ENCODE measurements around the gene KCNH2. TPM values are rescaled to one million over a fixed set of nuclear protein-coding genes. Genes with fewer than 3 reads are reported as not detected.

Gene KCNH2
- total RNA-seq, 4 donors from 2014 or later, result 0.70 TPM; not detected in 3

DNA sequence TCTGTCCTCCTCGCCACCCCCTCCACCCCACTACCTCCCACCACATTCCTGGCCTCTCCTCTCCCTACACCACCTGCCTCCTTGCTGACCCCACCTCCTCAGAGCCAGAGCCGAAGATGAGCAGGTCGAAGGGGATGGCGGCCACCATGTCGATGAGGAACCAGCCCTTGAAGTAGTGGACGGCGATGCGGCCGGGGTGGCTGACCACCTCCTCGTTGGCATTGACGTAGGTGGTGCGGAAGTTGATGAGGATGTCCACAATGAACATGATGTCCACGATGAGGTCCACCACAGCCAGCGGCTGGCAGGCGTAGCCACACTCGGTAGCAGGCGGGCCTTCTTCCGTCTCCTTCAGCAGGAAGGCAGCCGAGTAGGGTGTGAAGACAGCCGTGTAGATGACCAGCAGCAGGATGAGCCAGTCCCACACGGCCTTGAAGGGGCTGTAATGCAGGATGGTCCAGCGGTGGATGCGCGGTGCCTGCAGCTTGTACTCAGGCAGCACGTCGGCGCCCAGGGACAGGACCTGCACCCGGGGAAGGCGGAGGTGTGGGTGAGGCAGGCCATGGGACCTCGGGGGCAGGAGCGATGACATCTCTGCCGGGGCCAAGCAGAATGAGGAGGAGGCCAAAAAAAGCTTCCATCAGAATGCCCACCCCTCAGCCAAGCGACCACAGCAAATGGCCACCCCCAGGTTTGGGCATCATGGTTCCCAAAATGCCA is 25.6 kb downstream of the KCNH2 start:
- Histone ChIP-seq H3K36me3 (no peaks in the 10 kb centered on the region), H3K4me1 (peaks cover 14% of the 10 kb centered on the region), H3K9me3 (no peaks in the 10 kb centered on the region), H3K4me3 (no peak overlapping the region), H3K27ac (no peak overlapping the region), H3K27me3 (peaks cover 70% of the 10 kb centered on the region)
- no peak for DNase-seq (ENCODE audit: low spot score in 2 of 2)
- TF ChIP-seq, protein P1, sequence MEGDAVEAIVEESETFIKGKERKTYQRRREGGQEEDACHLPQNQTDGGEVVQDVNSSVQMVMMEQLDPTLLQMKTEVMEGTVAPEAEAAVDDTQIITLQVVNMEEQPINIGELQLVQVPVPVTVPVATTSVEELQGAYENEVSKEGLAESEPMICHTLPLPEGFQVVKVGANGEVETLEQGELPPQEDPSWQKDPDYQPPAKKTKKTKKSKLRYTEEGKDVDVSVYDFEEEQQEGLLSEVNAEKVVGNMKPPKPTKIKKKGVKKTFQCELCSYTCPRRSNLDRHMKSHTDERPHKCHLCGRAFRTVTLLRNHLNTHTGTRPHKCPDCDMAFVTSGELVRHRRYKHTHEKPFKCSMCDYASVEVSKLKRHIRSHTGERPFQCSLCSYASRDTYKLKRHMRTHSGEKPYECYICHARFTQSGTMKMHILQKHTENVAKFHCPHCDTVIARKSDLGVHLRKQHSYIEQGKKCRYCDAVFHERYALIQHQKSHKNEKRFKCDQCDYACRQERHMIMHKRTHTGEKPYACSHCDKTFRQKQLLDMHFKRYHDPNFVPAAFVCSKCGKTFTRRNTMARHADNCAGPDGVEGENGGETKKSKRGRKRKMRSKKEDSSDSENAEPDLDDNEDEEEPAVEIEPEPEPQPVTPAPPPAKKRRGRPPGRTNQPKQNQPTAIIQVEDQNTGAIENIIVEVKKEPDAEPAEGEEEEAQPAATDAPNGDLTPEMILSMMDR (IDR thresholded peaks at IDR 0.05), result no peak
- TF ChIP-seq POLR2AphosphoS5 (IDR thresholded peaks at IDR 0.05), result no peak
- TF ChIP-seq EP300 (IDR thresholded peaks at IDR 0.05), result no peak
- TF ChIP-seq POLR2A (IDR thresholded peaks at IDR 0.05), result no peak
- WGBS, result 81% methylated on average over 23 of the region's 33 CpGs

DNA sequence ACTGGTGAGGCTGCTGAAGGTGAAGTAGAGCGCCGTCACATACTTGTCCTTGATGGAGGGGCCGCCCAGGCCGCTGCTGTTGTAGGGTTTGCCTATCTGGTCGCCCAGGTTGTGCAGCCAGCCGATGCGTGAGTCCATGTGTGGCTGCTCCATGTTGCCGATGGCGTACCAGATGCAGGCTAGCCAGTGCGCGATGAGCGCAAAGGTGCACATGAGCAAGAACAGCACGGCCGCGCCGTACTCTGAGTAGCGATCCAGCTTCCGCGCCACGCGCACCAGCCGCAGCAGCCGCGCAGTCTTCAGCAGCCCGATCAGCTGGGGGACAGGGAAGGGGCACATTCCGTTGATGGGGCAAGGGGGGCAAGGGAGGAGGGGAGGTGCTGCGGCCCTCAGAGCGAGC is 26.6 kb downstream of the KCNH2 start:
- Histone ChIP-seq H3K27me3 (peaks cover 70% of the 10 kb centered on the region), H3K9me3 (no peaks in the 10 kb centered on the region), H3K4me3 (no peak overlapping the region), H3K36me3 (no peaks in the 10 kb centered on the region), H3K4me1 (peaks cover 21% of the 10 kb centered on the region), H3K27ac (no peak overlapping the region)
- DNase-seq (ENCODE audit: low spot score in 2 of 2), result peak in 1 of 2 donors; percentile 46
- TF ChIP-seq POLR2A (IDR thresholded peaks at IDR 0.05) (no peak), EP300 (IDR thresholded peaks at IDR 0.05) (no peak), POLR2AphosphoS5 (IDR thresholded peaks at IDR 0.05) (no peak)
- TF ChIP-seq, protein P1 (IDR thresholded peaks at IDR 0.05), result no peak
- 99% methylated on average over 13 of the region's 28 CpGs for WGBS

DNA sequence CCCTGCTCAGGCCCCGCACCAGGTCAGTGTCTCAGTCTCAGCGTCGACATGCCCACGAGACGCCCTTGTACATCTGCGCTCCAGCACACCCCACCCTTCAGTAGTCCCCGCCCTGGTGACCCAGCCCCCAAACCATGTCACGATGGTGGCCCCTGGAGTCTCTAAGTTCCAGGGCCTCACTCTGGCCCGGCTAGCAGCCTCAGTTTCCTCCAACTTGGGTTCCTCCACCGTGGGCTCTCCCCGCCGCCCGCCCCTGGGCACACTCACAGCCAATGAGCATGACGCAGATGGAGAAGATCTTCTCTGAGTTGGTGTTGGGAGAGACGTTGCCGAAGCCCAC is 27.0 kb downstream of the KCNH2 start:
- no peak for TF ChIP-seq POLR2AphosphoS5 (IDR thresholded peaks at IDR 0.05)
- TF ChIP-seq, protein P1 (IDR thresholded peaks at IDR 0.05), result no peak
- no peak for TF ChIP-seq POLR2A (IDR thresholded peaks at IDR 0.05)
- TF ChIP-seq EP300 (IDR thresholded peaks at IDR 0.05), result no peak
- Histone ChIP-seq H3K27me3 (peaks cover 70% of the 10 kb centered on the region), H3K27ac (no peak overlapping the region), H3K9me3 (no peaks in the 10 kb centered on the region), H3K4me3 (no peak overlapping the region), H3K4me1 (peaks cover 21% of the 10 kb centered on the region), H3K36me3 (no peaks in the 10 kb centered on the region)
- WGBS, result 97% methylated on average over 16 of the region's 16 CpGs
- DNase-seq (ENCODE audit: low spot score in 2 of 2), result no peak

DNA sequence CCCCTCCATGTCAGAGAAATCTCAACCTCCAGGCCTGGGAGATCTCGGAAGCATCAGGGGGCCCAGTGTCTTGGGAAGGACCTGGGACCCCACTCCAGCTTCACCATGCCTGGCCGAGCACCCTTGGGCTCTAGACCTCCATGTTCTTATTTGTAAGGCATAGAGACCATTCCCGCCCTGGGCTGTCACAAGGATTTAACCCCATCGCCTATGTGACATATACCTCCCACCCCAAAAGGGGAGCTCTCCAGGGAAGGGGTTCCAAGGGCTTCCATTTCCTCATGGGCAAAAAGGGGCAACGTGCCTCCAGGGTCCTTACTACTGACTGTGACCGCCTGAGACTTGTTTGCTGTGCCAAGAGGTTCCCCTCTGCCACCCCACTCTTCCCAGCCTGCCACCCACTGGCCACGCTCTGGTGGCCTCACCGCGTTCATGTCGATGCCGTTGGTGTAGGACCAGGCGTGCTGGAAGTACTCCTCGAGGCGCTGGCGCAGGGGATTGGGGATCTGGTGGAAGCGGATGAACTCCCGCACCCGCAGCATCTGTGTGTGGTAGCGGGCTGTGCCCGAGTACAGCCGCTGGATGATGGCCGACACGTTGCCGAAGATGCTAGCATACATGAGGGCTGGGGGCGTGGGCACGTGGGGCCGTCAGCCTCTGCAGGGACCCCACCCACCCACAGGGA is 27.5 kb downstream of the KCNH2 start:
- Histone ChIP-seq H3K27ac (no peak overlapping the region), H3K27me3 (peaks cover 68% of the 10 kb centered on the region), H3K9me3 (no peaks in the 10 kb centered on the region), H3K4me1 (peaks cover 21% of the 10 kb centered on the region), H3K36me3 (no peaks in the 10 kb centered on the region), H3K4me3 (no peak overlapping the region)
- DNase-seq (ENCODE audit: low spot score in 2 of 2), result peak in 1 of 2 donors; percentile 53
- WGBS, result 94% methylated on average over 22 of the region's 27 CpGs
- TF ChIP-seq POLR2AphosphoS5 (IDR thresholded peaks at IDR 0.05), result no peak
- no peak for TF ChIP-seq EP300 (IDR thresholded peaks at IDR 0.05)
- TF ChIP-seq, protein P1 (IDR thresholded peaks at IDR 0.05), result no peak
- no peak for TF ChIP-seq POLR2A (IDR thresholded peaks at IDR 0.05)

DNA sequence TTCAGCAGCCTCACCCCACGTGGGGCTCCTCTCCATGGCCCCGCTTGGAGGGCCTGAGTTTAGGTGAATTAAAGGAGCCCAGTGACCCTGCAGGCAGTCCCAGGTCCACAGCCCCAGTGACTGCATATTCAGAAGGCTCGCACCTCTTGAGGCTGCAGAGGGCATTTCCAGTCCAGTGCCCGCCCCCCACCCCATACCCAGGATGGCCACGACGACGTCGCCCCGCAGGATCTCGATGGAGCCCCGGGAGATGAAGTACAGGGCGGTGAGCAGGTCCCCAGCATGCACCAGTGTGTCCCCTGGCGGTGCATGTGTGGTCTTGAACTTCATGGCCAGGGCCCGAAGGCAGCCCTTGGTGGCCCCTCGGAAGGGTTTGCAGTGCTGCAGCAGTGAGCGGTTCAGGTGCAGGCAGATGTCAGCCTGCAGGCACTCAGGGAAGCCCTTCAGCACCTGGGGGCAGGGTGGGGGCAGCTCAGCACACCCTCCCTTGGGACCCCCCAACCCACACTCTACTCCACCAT is 28.1 kb downstream of the KCNH2 start:
- no peak for TF ChIP-seq POLR2A (IDR thresholded peaks at IDR 0.05)
- TF ChIP-seq, protein P1 (IDR thresholded peaks at IDR 0.05), result no peak
- no peak for TF ChIP-seq POLR2AphosphoS5 (IDR thresholded peaks at IDR 0.05)
- TF ChIP-seq EP300 (IDR thresholded peaks at IDR 0.05), result no peak
- H3K36me3 ChIP-seq, result no peaks in the 10 kb centered on the region
- peaks cover 67% of the 10 kb centered on the region for H3K27me3 ChIP-seq
- H3K4me1 ChIP-seq, result peaks cover 21% of the 10 kb centered on the region
- H3K9me3 ChIP-seq, result no peaks in the 10 kb centered on the region
- peak in 1 of 2 donors; percentile 40 for DNase-seq (ENCODE audit: low spot score in 2 of 2)
- WGBS, result 90% methylated on average over 2 of the region's 16 CpGs
- H3K27ac ChIP-seq, result no peak overlapping the region
- no peak overlapping the region for H3K4me3 ChIP-seq

All from suprapubic skin (tissue), 4 donors.